Heart left ventricle (tissue), 13 donors: ENCODE measurements around the gene OR1E2.

Experiments used
- CTCF ChIP-seq, 12 donors: fragments of 200-600 bp; sonication (generic) in 4 of 12; IDR thresholded peaks; one replicate each; pipeline versions ENCODE4 v1.5.0 to v1.8.0; 2018 to 2022; ENCODE audit warnings: antibody characterized with exemption in 12 of 12, mild to moderate bottlenecking in 5 of 12
- POLR2A ChIP-seq, 2 donors: fragments of 450-650 bp; IDR thresholded peaks; one replicate each; pipeline ENCODE4 v1.6.1; 2017; ENCODE audit warnings: antibody characterized with exemption in 2 of 2, mild to moderate bottlenecking in 2 of 2, moderate library complexity in 2 of 2
- donor health status: ischemic (EF 13 %, LVEDD 7.1; RV severe dilation, severe dysfunction).
- donor health status: DM: no; HTN: yes; CAD: no.
- donor health status: DM: no; HTN: no; CAD: no.
- donor health status: ischemic (EF 25% LVEDD 6.9; RV normal size, moderate dysfunction).
- donor health status: ischemic (EF 25% LVEDD 5.7; RV mildly dilated, moderate dysfunction).
- donor health status: ischemic (EF 35%, LVEDD 5.7; RV mildly dilated, moderate dysfunction).
- donor health status: nonischemic (EF 11% LVEDD 7.7; RV severe dilation, severe dysfunction).
- donor health status: DM: yes; HTN: yes; CAD: no.
- donor health status: PGD.
- donor health status: ischemic (EF 29% LVEDD 5.4; RV normal size, mild dysfunction).
- donor health status: nonischemic (EF 23%, LVEDD 6.1; RV moderate dilation, normal function).

- TF ChIP-seq POLR2A (IDR thresholded peaks at IDR 0.05) = no peak
- no peak for TF ChIP-seq CTCF (IDR thresholded peaks at IDR 0.05)
These were observed 49.2 kb upstream of the OR1E2 start for GRCh38 chr17:3482852-3483251.
